ENCODE data around the gene ZMIZ1.

- no peak for TF ChIP-seq SUZ12 (IDR thresholded peaks at IDR 0.05; ENCODE audit: extremely low read depth, insufficient read depth, insufficient read length)
- TF ChIP-seq YY1 (IDR thresholded peaks at IDR 0.05; ENCODE audit: insufficient read depth, insufficient read length) = no peak
- no peak for TF ChIP-seq ZNF274 (IDR thresholded peaks at IDR 0.05; ENCODE audit: low read depth, low read length)
Observed at GRCh38 chr10:79230328-79230830, 161.6 kb downstream of the ZMIZ1 start.

Data from NT2/D1 (cell line).